GM12892 (cell line): ENCODE measurements around the gene PTGS1.

ENCODE experiments used
- POLR2A ChIP-seq: IDR thresholded peaks from 2 replicates; pipeline ENCODE4 v1.6.1; 2011; ENCODE audit warnings: low read depth, low read length, control low read depth
- POLR2AphosphoS5 ChIP-seq: IDR thresholded peaks from 2 replicates; pipeline ENCODE4 v1.6.1; 2011; ENCODE audit warnings: low read depth, low read length, control low read depth

DNA sequence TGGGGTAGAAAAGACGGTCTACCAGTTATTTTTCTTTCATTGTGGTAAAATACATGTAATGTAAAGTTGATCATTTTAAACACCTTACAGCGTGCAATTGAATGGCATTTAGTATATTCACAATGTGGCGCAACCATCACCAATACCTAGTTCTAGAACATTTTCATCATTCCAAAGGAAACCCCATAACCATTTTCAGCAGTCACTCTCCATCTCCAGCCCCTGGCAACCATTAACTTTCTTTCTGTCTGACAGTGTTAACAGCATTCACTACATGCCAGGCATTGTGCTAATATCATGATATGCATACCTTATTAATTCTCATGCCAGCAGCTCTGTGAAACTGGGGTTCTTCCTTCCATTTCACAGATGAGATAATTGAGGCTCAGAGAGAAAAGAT is 32.0 kb downstream of the PTGS1 start:
- TF ChIP-seq POLR2A (no peak), POLR2AphosphoS5 (no peak)
